A549 (cell line): Measurements from ENCODE around the gene LIPE.

ENCODE experiments used
- MYC ChIP-seq: IDR thresholded peaks from 2 replicates; pipeline ENCODE4 v1.6.1; 2012; ENCODE audit warnings: mild to moderate bottlenecking, inconsistent platforms, low read length, improper control_type of control experiment, borderline replicate concordance
- TF ChIP-seq, protein P1 (sequence below): fragments of >200 bp; sonication (Bioruptor Twin); formaldehyde crosslinking; IDR thresholded peaks from 3 replicates; pipeline ENCODE4 v1.5.1; 2016

DNA sequence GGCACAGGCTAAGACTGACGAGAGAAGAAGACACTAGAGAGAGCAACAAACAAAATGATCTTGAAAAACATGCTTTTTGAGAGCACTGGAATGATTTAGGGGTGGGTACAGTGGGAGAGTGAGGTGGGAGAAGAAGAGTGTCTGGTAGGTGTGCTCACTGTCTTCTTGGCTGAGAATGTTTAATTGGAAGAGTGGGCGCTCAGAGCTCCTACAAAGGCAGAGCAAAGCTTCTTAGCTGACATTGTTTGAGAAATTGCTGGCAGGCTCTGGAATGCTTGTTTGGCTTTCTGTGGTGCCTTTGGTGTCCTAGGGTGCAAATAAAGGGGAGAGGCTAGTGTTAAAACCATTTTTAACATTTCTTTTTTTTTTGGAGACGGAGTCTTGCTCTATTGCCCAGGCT is 1.5 kb upstream of the LIPE start:
- TF ChIP-seq MYC, result no peak
- TF ChIP-seq, protein P1, sequence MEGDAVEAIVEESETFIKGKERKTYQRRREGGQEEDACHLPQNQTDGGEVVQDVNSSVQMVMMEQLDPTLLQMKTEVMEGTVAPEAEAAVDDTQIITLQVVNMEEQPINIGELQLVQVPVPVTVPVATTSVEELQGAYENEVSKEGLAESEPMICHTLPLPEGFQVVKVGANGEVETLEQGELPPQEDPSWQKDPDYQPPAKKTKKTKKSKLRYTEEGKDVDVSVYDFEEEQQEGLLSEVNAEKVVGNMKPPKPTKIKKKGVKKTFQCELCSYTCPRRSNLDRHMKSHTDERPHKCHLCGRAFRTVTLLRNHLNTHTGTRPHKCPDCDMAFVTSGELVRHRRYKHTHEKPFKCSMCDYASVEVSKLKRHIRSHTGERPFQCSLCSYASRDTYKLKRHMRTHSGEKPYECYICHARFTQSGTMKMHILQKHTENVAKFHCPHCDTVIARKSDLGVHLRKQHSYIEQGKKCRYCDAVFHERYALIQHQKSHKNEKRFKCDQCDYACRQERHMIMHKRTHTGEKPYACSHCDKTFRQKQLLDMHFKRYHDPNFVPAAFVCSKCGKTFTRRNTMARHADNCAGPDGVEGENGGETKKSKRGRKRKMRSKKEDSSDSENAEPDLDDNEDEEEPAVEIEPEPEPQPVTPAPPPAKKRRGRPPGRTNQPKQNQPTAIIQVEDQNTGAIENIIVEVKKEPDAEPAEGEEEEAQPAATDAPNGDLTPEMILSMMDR, result no peak
